ENCODE data around the gene EDNRA.
"Not testable (repeated sequence)": the region's sequence is repeated elsewhere in the genome, so short reads cannot be mapped to it uniquely, and the experiment has no call there.

EDNRA gene

DNA sequence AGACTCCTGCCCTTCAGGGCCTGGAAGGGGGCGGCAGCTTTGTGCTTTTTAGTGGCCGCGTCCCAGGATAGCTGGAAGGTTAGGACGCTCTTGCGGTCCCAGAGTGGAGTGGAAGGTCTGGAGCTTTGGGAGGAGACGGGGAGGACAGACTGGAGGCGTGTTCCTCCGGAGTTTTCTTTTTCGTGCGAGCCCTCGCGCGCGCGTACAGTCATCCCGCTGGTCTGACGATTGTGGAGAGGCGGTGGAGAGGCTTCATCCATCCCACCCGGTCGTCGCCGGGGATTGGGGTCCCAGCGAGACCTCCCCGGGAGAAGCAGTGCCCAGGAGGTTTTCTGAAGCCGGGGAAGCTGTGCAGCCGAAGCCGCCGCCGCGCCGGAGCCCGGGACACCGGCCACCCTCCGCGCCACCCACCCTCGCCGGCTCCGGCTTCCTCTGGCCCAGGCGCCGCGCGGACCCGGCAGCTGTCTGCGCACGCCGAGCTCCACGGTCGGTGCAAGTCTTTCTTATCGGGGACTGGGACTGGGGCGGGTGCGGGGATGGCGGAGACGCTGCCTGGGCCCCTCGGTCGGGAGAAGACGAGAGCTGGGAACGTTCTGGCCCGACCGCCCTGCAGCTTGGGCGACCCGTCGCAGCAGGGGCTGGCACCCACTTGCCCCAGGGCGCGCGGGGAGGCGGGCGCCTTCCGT, at the start of gene EDNRA:
EDNRA (plus strand) TSS at position 207 of the 686 bp plus-strand sequence. CDS start 4,585 bp downstream, outside the sequence.
- no peak for DNase-seq

DNA sequence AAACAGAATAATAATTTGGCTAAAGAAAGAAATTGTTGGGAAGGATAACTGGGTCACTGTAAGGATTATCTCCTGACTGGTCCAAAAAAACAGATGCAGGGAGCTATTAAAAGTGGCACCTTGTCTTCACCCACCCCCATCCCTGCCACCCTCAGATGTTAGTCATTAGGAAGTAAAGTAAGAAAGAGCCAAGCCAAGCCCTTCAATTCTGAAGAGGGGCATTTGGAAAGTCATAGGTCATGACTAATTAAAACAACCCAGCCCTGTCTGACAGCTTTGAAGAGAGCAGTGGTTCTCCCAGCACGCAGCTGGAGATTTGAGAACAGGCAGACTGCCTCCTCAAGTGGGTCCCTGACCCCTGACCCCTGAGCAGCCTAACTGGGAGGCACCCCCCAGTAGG, 46.5 kb upstream of the EDNRA start:
- not testable (repeated sequence) for DNase-seq

DNA sequence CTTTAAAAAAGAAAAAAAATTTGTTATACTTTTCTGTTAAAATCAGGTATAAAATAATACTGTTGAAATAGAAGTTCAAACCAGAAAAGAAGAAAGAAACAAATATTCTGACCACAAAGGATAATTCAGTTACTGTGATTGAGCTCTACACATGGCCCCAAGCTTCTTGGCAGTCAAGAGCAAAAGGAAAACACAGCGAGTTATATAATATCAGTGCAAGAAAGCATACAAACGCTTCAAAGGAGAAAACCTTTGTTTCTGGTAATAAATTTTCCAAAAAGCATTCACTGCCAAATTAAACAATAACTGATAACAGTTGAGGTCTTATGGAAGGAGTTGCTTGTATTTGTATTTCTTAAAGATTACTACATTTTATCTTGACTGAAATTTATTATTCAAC, 40.5 kb upstream of the EDNRA start:
- DNase-seq: no peak

DNA sequence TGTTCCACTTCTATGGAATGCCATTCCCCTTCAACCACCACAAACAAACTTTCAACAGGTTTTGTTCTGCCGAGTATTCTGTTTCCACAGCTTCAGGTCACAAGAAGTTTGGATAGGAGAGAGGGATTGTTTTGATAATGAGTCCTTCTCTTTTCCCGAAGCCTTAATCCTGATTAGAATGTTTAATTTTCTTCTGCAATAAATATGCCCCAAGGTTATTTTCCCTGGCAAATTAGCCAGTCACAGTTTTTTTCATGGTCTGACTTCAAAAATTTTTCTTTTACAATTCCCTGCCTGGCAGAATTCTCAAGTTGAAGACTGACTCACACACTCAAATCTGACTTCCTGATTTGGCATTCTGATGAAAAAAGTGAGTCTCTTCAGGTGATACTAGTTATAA, 33.1 kb upstream of the EDNRA start:
- DNase-seq: no peak

DNA sequence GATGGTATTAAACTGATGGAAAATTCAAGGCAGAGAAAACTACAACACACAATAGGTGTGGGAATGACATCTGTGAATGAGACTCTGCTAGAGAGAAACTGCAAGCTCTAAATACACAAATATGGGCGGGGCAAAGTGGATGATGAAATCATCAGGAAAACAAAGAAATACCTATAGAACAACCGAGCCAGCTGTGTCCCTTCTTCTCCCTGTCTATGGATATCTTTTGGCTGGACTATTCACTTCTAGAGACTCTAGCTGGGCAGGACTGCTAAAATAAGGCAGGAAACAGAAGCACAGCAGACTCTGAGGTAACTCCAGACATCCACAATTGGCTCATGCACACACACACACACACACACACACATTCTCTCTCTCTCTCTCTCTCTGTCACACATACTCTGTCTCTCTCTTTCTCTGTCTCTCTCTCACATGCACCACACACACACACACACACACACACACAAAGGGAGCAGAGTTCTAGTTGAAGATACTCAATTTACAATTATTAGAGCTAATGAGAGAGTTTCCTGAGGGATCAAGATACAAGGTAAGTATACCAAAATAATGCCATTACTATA, 27.2 kb upstream of the EDNRA start:
- DNase-seq: no peak

DNA sequence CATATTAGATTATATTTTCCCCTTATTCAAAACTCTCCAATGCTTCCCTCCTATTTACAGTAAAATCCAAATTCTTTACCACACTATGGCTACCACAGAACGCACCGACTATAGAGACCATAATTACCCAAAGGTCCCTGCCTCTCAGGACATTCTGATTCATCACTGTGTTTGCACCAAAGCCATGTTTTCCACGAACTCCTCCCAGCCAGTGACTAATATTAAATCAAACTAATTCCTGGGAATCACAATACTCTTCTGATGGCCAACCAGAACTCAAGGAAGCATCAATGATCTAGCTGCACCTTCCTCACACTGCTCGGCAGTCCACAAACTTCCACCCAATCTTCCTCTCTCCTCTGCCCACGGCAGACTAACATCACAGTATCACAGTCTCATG, 24.2 kb upstream of the EDNRA start:
- no peak for DNase-seq

DNA sequence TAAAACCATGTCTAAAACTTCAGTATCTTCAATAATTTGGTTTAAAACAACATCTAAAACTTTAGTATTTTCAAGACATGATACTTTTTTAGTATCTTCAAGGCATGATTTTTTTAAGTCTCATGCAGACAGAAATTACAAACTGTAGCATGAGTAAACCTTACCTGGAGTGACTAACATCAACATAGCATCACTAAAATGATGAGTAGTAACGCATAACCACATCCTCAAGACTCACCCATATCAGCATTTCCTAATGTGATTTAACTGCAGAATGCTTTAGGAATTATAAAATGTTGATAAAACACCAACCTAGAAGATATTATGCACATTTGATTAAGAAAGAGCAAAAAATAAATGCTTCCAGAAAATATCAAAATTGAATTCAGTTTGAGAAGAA, 19.7 kb upstream of the EDNRA start:
- DNase-seq: no peak

DNA sequence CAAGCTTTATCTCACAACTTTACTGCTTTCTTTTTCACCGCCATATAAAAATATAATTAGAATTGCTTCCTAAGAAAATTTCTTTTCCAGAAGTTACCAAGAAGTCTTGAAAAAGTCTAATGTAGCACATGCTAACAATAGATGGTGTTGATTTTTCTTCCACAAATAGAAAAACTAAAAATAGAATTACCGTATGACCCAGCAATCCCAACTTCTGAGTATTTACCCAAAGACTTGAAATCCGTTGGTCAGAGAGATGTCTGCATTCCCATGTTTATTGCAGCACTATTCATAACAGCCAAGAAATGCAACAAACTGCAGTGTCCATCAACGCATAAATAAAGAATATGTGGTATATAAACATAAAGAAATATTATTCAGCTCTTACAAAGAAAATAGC, 17.8 kb upstream of the EDNRA start:
- no peak for DNase-seq

DNA sequence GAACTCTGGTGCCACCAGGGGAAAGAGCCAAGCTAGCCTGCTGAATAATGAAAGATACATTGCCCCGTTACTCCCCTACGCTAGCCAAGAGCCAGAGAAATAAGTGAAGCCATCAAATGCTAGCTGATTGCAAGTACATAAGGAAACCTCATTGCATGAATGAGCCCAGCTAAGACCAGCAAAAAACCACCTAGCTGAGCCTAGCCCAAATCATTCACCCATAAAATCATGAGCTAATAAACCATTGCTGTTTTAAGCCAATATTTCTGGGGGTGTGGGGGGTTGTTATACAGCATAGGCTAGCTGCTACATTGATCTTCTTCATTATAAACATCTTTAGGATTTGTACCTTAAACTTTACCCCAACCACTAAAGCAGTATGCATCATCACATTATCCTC, 15.4 kb upstream of the EDNRA start:
- no peak for DNase-seq

DNA sequence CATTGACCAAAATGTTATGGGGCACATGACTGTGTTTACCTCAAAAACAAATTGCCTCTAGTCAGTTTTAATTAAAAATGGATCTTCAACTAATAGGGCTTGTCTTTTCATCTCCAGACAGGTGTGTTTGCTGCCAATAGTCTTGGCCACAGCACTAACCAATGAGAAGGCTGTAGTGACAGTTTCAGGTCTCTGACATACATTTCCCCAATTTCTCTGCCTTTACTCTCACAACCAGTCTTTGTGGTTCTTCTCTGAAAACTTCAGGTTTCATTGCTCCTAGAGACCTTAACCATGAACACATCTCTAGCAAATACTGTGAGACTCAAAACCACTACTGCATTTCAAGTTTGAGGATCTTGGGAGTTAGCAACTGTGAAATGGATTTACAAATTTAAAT, 3.5 kb upstream of the EDNRA start:
- DNase-seq: no peak

DNA sequence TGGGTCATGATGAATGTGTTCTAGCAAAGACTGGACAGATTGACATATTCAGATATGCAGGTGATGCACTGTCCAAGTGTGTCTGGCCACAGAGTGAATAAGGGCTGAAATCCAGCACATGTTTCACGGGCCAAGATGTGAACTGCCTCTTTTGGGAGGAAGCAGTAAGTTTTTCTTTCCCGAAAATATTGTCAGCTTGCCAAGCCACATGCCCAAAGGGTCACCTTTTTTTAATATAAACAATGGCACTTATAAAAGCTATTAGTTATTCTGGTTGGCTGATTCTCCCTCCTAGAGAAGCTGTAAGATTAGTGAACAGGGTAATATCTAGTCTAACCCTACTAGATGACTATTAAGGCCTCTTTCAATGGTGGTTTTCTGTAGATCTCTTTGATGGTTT, 1.5 kb upstream of the EDNRA start:
- no peak for DNase-seq

DNA sequence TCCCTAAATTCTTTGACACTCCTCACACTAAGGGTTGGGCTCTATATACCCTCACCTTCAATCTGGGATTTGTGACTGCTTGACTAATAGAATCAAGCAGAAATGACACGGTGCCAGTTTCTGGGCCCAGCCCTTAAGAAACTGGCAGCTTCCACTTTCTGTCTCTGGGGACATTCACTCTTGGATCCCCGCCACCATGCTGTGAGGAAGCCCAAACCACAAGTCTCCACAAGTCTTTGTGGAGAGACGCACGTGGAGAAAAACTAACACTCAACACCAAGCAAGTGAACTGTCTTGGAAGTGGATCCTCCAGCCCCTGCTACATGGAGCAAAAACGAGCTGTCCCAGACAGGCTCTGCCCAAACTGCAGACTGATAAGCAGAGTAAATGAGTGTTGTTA, 1.1 kb upstream of the EDNRA start:
- DNase-seq: no peak

DNA sequence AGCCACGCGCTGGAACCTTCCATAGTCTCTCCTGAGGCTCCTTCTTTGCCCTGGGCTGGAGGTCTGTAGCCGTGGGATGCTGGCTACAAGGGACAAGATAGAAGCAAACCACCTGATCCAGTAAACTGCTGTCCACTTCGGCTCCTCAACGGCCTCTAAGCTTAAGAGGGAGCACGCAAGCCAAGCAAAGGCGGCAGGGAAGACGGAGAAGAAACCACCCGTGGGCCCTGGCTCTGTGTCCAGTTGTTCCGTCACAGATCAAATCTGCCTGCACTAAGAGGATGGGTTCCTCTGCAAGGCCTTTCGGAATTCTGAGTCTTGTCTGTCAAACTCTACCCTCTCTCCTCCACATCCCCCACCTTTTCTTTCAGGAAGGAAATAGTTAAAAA, 401 bp upstream of the EDNRA start:
- no peak for DNase-seq

DNA sequence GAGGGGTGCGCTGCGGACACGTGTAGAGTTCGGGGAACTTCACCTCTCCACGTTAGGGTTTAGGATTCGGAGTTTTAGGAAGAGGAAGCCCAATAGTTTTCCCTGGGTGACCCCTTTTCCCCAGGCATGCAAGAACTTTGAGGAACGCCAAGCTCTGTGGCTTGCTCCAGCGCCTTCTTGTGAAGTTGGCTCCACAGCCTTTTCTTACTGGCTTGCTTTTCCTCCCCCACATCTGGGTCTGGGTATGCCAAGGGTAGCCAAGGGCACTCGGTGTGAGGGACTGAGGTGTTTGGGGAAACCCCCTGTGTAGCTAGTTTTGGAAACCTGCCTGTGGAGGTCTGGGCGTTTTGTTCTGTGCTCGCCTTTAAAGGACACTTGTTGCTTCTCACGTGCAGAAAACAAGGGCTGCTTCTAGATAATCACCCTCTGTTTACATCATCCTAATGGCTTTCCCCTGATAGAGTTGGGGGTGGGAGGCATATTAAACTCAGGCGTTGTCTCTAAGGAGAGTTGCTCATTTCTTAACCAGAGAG, 746 bp downstream of the EDNRA start:
- DNase-seq: no peak

DNA sequence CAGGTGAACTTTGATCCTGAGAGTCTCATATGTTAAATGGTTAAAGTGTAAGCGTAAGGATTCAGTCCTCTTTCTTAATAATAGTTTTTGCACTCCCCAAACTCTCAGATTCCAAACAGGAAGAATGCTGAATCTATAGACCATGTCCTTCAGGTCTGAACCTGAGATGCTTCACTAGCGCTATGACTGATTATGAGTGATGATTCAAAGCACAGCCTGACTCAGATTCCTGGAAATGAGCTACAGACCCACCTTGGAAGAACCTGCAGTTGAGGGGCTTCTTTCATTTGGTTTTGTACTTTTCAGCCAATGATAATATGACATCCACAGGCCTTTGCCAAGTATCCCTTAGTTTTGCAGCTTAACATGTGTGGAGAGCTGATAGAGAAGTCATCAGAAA, 1.4 kb downstream of the EDNRA start:
- no peak for DNase-seq

DNA sequence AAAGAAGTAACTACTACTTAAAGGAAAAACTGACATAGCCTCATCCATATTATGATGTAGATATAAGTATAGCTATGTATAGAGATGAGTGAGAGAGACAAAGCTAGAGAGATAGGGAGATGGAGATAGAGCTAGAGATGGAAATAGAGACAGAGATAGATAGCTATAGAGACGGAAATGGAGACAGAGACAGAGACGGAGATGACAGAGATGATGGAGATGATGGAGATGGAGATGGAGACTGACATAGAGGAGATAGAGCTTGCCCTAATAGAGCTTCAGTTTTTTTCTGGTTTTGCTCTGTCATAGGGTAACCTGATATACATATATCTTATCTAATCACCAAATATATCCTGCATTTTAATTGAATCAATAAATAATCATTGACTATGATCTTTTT, 4.3 kb downstream of the EDNRA start:
- DNase-seq: no peak

DNA sequence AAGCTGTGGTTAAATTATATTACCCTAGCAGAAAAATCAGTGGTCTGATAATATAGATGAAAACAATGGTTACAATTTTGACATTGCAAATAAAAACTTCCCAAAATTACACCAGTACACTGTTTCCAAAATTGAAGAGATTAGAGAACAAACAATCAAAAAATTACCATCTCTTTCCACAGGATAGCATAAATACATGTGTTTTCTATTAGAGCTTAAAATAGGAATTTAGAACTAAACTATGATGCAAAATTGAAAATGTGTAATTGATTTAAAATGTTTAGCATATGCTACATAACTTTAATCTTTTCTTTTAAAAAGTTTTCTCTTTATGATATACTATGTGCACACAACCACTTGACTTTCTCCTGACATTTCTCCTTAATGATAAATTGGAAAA, 6.7 kb downstream of the EDNRA start:
- DNase-seq: no peak

DNA sequence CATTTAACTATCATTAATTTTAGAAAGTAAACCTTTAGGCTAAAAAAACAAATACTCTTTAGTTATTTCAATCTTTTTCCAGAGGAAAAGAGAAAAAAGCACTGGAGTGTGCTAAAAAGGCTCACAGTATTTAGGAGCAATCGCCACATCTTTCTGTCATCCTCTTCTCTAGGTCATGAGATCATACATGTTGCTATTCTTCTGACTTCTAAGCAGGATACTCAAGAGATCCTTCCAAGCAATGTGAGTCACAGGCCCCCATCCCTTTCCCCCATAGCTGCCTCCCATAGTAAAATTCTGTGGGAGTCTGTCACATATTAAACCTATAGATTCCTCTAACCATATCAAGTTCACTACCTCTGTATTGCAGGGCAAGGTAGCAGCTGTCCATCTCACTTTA, 7.7 kb downstream of the EDNRA start:
- no peak for DNase-seq

DNA sequence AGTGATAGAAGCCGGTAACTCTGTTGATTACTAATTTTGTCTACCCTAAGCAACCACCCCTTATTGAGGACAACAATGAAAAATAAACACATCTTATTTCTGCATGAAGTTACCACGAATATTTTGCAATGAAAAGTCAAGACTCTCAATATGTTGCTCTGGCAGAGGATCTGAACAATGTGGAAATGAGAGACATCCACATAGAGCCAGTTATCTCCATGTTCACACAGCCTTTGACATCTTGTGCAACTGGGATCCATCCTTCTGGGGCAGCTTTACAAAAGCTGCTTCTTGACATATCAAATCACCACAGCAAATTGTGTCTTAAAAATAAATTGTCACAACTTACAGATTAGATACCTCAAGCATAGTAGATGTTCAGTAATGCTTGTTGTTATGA, 10.2 kb downstream of the EDNRA start:
- DNase-seq: no peak

DNA sequence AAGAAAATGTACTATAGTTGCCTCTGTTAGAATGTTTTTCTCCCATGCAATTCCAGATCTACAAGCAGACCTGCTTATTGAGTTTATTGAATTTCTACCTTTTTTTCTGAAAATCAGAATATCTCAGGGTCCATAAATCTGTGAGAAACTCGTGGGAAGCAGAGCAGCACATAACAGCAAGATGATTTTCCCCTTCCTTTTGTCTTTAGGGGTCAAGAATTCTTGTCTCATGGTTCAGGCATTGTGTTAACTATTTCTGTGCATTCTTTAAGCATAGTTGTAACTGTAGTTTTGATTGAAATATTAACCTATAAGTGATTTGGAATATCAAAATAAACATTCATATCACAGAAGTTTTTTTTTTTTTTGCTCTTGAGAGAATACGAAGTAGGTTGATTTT, 11.4 kb downstream of the EDNRA start:
- no peak for DNase-seq

DNA sequence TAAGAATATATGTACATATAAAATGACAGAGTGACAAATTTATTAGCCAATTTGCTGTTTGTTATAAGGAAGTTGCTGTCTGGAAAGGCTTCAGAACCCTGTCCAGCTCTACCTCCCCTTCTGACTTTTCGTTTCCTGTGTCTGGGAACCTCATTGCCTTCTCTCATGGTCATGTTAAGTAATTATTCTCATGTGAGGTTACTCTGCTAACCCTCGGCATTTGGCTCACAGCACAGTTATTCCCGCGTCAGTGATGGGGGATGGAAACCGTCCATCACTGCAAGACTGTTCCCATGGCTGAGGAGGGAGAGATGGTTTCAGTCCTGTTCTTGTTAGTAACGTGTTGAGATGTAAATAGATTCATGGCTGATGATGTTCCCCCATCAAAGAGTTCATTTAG, 11.9 kb downstream of the EDNRA start:
- no peak for DNase-seq

DNA sequence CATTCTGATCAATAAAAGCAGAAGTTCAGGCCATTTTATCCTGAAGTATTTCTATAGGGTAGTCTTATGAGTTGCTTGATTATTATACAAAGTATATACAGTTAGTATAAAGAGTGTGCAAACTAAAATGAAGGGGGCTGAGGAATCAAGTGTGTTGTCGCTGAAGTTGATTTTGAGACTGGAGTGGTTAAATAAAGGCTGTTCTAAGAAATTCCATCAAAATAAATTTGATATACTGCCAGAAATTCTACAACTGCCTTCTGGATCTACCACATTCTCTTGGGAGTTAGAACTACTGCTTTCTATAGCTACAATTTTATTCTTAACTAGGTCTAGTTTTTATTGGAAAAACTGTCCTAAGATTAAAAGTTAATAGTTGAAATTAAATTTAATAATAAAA, 12.4 kb downstream of the EDNRA start:
- DNase-seq: no peak

DNA sequence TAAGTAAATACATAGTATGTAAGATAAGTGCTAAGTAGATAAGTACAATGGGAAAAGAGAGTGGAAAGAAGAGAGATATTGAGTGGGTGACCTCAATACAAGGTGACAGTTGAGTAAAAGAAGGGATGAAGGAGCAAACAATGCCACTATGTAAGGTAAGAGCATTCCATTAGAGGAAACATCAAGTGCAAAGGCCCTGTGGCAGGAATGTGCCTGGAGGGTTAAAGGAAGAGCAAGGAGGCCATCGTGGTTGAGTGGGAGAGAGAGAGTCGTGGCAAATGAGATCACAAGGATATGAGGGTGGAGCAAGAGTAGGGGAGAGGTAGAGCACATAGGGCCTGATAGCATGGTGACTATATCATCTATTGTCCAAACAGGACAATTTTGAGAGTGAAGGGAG, 13.4 kb downstream of the EDNRA start:
- DNase-seq: no peak

DNA sequence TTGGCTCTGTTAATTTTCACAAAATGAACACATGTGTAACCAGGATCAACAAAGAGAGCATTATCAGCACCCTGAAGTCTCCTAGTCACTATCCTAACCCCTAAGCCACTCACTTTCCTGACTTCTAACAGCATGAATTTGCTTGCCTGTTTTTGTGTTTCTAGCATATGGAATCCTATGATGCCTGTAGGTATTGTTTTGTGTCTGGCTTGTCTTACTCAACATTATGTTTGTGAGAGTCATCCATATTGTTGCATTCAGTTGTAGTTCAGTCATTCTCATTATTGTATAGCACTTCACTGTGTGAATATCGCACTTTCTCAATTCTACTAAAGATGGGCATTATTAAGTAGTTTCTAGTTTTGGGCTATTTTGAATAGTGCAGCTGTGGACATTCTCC, 15.6 kb downstream of the EDNRA start:
- no peak for DNase-seq

DNA sequence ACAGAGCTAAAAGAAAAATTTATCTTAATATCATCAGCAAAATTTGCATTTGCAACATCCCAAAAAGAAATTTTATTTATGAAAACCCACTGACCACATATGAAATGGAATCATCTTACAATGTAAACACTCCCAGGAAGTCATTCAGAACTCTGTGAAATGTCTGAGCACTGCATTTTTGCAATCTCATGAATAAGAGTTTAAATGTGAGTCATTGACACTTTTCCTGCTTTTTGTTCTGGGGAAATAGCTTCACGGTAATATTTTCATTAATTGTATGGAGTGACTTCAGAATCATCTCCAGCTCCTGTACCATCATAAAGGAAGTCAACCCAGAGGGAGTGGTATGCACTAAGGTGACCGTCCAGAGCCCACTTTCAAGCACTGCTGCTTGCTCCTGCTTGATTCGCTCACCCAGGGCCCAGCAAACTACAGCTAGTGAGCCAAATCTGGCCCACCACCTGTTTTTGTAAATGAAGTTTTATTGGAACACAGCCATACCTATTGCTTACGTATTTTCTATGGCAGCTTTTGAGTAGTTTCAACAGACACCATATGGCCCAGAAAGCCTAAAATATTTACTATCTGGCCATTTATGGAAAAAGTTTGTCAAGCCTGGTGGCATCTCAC, 17.2 kb downstream of the EDNRA start:
- DNase-seq: no peak

All from inflammatory macrophage treated with lipopolysaccharide for 4 hours (primary cell).